Vagina (tissue), 2 donors: ENCODE results near the gene LHFPL2.

Experiments
- CTCF ChIP-seq, 3 experiments: fragments of 450-650 bp in 2 of 3; fragments of 200-600 bp in 1 of 3; sonication (generic) in 1 of 3; IDR thresholded peaks; one replicate each; pipeline ENCODE4 v1.5.1; 2017 to 2019; ENCODE audit warnings: antibody characterized with exemption in 3 of 3, mild to moderate bottlenecking in 2 of 3, moderate library complexity in 2 of 3
- POLR2A ChIP-seq, 2 donors: fragments of 450-650 bp; IDR thresholded peaks; one replicate each; pipeline ENCODE4 v1.6.1; 2017; ENCODE audit warnings: antibody characterized with exemption in 2 of 2, mild to moderate bottlenecking in 2 of 2, moderate library complexity in 2 of 2

GRCh38 chr5:78653681-78654366, 5.3 kb upstream of the LHFPL2 start:
- TF ChIP-seq POLR2A (IDR thresholded peaks at IDR 0.05) (no peak), CTCF (IDR thresholded peaks at IDR 0.05) (no peak)
